ENCODE results near the gene CYB5R3.

DNA sequence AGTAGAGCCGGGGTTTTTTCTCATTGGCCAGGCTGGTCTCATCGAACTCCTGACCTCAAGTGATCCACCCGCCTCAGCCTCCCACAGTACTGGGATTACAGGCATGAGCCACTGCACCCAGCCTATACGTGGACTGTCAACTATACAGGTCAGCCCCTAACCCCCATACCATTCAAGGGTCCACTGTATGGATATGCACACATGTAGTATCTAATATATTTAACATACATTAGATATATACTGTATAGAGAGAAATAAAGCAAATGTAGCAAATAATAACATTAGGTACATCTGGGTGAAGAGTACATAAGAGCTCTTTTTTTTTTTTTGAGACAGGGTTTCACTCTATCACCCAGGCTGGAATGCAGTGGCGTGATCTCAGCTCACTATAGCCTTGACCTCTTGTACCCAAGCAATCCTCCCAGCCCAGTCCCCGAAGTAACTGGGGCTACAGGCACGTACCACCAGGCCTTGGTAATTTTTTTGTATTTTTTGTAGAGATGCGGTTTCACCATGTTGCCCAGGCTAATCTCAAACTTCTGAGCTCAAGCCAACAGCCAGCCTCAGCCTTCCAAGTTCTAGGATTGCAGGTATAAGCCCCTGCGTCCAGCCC, 7.3 kb downstream of the CYB5R3 start:
- TF ChIP-seq POLR2A (IDR thresholded peaks at IDR 0.05) (no peak), POLR2AphosphoS5 (IDR thresholded peaks at IDR 0.05) (no peak)
